ENCODE results near the gene GPR101.

Gene GPR101, protein sequence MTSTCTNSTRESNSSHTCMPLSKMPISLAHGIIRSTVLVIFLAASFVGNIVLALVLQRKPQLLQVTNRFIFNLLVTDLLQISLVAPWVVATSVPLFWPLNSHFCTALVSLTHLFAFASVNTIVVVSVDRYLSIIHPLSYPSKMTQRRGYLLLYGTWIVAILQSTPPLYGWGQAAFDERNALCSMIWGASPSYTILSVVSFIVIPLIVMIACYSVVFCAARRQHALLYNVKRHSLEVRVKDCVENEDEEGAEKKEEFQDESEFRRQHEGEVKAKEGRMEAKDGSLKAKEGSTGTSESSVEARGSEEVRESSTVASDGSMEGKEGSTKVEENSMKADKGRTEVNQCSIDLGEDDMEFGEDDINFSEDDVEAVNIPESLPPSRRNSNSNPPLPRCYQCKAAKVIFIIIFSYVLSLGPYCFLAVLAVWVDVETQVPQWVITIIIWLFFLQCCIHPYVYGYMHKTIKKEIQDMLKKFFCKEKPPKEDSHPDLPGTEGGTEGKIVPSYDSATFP

DNA sequence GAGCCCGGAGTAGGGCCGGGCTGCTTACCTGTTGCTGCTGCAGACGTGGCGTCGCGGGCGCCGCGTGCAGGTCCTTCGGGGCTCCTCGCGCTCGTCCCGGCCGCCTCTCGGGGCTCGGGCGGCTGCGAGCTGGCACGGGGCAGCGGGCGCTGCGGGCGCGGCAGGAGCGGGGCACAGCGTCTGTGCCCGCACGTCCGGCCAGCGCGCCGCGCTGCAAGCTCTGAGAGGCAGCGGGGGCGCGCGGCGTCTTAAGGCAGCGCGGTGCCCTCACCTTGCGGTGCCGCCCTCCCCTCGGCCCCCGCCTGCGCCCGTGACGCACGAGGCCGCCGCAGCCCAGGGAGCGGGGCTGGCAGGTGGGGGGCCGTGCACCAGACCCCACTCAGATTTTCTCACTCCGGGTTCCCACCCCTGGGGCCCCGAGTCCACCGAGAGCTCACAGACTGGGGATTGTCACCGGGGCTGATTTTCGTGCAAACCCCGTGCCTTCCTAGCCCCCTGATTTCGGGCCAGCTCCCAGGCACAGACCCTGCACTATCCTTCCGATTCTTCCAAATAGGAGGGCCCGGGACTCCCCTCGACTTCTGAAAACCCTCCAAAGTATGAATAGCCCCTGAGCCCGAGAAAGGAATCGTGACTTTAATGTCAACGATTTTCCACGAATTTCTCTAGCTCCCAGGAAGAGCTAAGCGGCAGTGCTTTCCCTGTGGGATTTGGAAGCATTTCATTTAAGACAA is at the start of gene GPR101:
Gene GPR101 (minus strand): TSS at position 222 of the 734 bp plus-strand sequence. CDS start 2,321 bp downstream, outside the sequence.
- TF ChIP-seq CTCF (IDR thresholded peaks at IDR 0.05; ENCODE audit: unreplicated experiment in 3 of 3) = no peak
- Mint-ChIP-seq H3K9me3 (peaks cover 11% of the 10 kb centered on the region), H3K4me1 (no peaks in the 10 kb centered on the region), H3K27me3 (ENCODE audit: low read depth) (peaks cover 48% of the 10 kb centered on the region), H3K4me3 (peak within 1 kb of the TSS; percentile 52 to 68 (median 62)), H3K36me3 (ENCODE audit: low read depth) (no peaks in the 10 kb centered on the region), H3K27ac (no peak within 1 kb of the TSS)

DNA sequence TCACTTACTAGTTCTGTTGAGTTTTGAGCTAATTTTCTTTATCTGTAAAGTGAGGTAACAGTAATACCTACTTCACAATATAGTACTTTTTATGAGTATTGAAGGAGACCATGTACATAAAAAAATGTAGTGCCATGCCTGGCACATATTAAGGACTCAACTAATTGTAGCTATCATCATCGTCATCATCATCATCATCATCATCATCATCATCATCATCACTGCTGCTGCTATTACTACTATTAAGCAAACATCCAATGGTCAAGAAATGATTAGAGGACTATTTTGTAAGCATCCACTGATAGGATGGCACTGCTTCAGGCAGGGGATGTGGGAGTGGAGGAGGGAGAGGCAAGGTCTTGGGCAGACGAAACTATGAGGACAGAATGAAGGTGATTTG is 47.4 kb upstream of the GPR101 start:
- Mint-ChIP-seq H3K27me3 (ENCODE audit: low read depth) (no peaks in the 10 kb centered on the region), H3K4me1 (no peaks in the 10 kb centered on the region), H3K4me3 (no peak overlapping the region), H3K9me3 (peaks cover 24% of the 10 kb centered on the region), H3K27ac (no peak overlapping the region), H3K36me3 (ENCODE audit: low read depth) (no peaks in the 10 kb centered on the region)
- no peak for TF ChIP-seq CTCF (IDR thresholded peaks at IDR 0.05; ENCODE audit: unreplicated experiment in 3 of 3)

- Mint-ChIP-seq H3K36me3 (ENCODE audit: low read depth) (no peaks in the 10 kb centered on the region), H3K27me3 (ENCODE audit: low read depth) (no peaks in the 10 kb centered on the region), H3K4me1 (no peaks in the 10 kb centered on the region), H3K9me3 (peaks cover 7% of the 10 kb centered on the region), H3K27ac (no peak overlapping the region), H3K4me3 (no peak overlapping the region)
- TF ChIP-seq CTCF (IDR thresholded peaks at IDR 0.05; ENCODE audit: unreplicated experiment in 3 of 3) = no peak
These were observed 38.6 kb upstream of the GPR101 start for GRCh38 chrX:137072396-137072795.

- Mint-ChIP-seq H3K36me3 (ENCODE audit: low read depth) (no peaks in the 10 kb centered on the region), H3K9me3 (peaks cover 5% of the 10 kb centered on the region), H3K27me3 (ENCODE audit: low read depth) (no peaks in the 10 kb centered on the region), H3K4me3 (no peak overlapping the region), H3K4me1 (no peaks in the 10 kb centered on the region), H3K27ac (no peak overlapping the region)
- no peak for TF ChIP-seq CTCF (IDR thresholded peaks at IDR 0.05; ENCODE audit: unreplicated experiment in 3 of 3)
These were observed 37.8 kb upstream of the GPR101 start for GRCh38 chrX:137071596-137071995.

- no peak overlapping the region for H3K27ac Mint-ChIP-seq
- no peaks in the 10 kb centered on the region for H3K4me1 Mint-ChIP-seq
- H3K4me3 Mint-ChIP-seq = no peak overlapping the region
- TF ChIP-seq CTCF (IDR thresholded peaks at IDR 0.05; ENCODE audit: unreplicated experiment in 3 of 3) = no peak
- no peaks in the 10 kb centered on the region for H3K36me3 Mint-ChIP-seq (ENCODE audit: low read depth)
- H3K27me3 Mint-ChIP-seq (ENCODE audit: low read depth) = no peaks in the 10 kb centered on the region
- peaks cover 2% of the 10 kb centered on the region for H3K9me3 Mint-ChIP-seq
These were observed 33.4 kb upstream of the GPR101 start for GRCh38 chrX:137067147-137067546.
